ENCODE results near the gene KIRREL3.

DNA sequence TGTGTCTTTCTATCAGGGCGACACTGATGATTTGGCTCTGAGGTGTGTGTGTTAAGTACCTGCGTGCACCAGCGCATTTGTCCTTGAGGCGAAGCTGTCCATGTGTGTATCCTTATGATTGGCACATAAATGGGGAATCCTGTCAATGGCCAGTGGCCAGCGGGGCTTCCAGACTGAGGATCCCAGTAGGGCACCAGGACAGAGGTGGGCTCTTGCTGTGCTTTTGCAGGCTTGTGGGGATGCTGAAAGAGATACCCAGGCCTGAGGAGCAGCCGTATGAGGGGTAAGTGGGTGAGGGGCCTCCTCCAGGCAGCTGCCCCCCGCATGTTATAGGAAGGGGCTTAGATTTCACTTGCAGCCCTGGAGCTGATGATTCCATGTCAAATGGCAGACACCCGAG, 488.3 kb downstream of the KIRREL3 start:
- TF ChIP-seq, protein P1, sequence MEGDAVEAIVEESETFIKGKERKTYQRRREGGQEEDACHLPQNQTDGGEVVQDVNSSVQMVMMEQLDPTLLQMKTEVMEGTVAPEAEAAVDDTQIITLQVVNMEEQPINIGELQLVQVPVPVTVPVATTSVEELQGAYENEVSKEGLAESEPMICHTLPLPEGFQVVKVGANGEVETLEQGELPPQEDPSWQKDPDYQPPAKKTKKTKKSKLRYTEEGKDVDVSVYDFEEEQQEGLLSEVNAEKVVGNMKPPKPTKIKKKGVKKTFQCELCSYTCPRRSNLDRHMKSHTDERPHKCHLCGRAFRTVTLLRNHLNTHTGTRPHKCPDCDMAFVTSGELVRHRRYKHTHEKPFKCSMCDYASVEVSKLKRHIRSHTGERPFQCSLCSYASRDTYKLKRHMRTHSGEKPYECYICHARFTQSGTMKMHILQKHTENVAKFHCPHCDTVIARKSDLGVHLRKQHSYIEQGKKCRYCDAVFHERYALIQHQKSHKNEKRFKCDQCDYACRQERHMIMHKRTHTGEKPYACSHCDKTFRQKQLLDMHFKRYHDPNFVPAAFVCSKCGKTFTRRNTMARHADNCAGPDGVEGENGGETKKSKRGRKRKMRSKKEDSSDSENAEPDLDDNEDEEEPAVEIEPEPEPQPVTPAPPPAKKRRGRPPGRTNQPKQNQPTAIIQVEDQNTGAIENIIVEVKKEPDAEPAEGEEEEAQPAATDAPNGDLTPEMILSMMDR (IDR thresholded peaks at IDR 0.05): no peak
- TF ChIP-seq EP300 (IDR thresholded peaks at IDR 0.05; ENCODE audit: low read depth): no peak
